Measurements from ENCODE around the gene LRRC17.

The LRRC17 gene

GRCh38 chr7:102912742-102913141, at the start of gene LRRC17:
Gene LRRC17 (plus strand): TSS chr7:102913000. CDS start chr7:102933914, 20,914 bp downstream.
- no peaks in the 10 kb centered on the region for H3K27me3 ChIP-seq (ENCODE audit: control insufficient read depth, low read length)
- H3K27ac ChIP-seq (ENCODE audit: low read depth, low read length) = no peak within 1 kb of the TSS
- no peaks in the 10 kb centered on the region for H4K20me1 ChIP-seq (ENCODE audit: control insufficient read depth, insufficient read depth, low read depth, low read length)
- no peaks in the 10 kb centered on the region for H3F3A ChIP-seq (ENCODE audit: control insufficient read depth, insufficient read depth)
- peaks cover 13% of the 10 kb centered on the region for H3K4me1 ChIP-seq (ENCODE audit: control insufficient read depth, low read length)
- H3K36me3 ChIP-seq (ENCODE audit: control insufficient read depth, low read length) = no peaks in the 10 kb centered on the region
- no peaks in the 10 kb centered on the region for H3K9me2 ChIP-seq (replicated peaks; ENCODE audit: control insufficient read depth, low read length)
- H3K4me2 ChIP-seq (ENCODE audit: low read length) = peak within 1 kb of the TSS; percentile 19
- TF ChIP-seq EZH2phosphoT487 (IDR thresholded peaks at IDR 0.05; ENCODE audit: borderline replicate concordance, low read length) = no peak
- no peak for TF ChIP-seq CTCF (IDR thresholded peaks at IDR 0.05; ENCODE audit: low read depth, low read length, poor library complexity, severe bottlenecking)
- no peak within 1 kb of the TSS for H3K4me3 ChIP-seq (ENCODE audit: low read length)
- H3K9me3 ChIP-seq (ENCODE audit: control insufficient read depth, insufficient read depth, low read length) = peaks cover 9% of the 10 kb centered on the region; the same call in 1 of the 2 replicates
- H3K79me2 ChIP-seq (ENCODE audit: control insufficient read depth, low read length) = no peaks in the 10 kb centered on the region

- TF ChIP-seq CTCF (IDR thresholded peaks at IDR 0.05; ENCODE audit: low read depth, low read length, poor library complexity, severe bottlenecking) = no peak
- TF ChIP-seq EZH2phosphoT487 (IDR thresholded peaks at IDR 0.05; ENCODE audit: borderline replicate concordance, low read length) = no peak
Observed at GRCh38 chr7:102864958-102865357, 47.8 kb upstream of the LRRC17 start.

GRCh38 chr7:102866535-102867215, 46.1 kb upstream of the LRRC17 start:
- Histone ChIP-seq H3F3A (ENCODE audit: control insufficient read depth, insufficient read depth) (peaks cover 3% of the 10 kb centered on the region; the same call in 1 of the 2 replicates), H3K36me3 (ENCODE audit: control insufficient read depth, low read length) (no peaks in the 10 kb centered on the region), H3K9me3 (ENCODE audit: control insufficient read depth, insufficient read depth, low read length) (no peaks in the 10 kb centered on the region), H3K4me3 (ENCODE audit: low read length) (peak overlapping the region; percentile 46), H3K79me2 (ENCODE audit: control insufficient read depth, low read length) (no peaks in the 10 kb centered on the region), H3K4me1 (ENCODE audit: control insufficient read depth, low read length) (peaks cover 16% of the 10 kb centered on the region), H3K4me2 (ENCODE audit: low read length) (peak overlapping the region; percentile 54), H3K27ac (ENCODE audit: low read depth, low read length) (peak overlapping the region; percentile 1), H3K27me3 (ENCODE audit: control insufficient read depth, low read length) (no peaks in the 10 kb centered on the region), H3K9me2 (replicated peaks; ENCODE audit: control insufficient read depth, low read length) (no peaks in the 10 kb centered on the region), H4K20me1 (ENCODE audit: control insufficient read depth, insufficient read depth, low read depth, low read length) (no peaks in the 10 kb centered on the region)
- no peak for TF ChIP-seq EZH2phosphoT487 (IDR thresholded peaks at IDR 0.05; ENCODE audit: borderline replicate concordance, low read length)
- no peak for TF ChIP-seq CTCF (IDR thresholded peaks at IDR 0.05; ENCODE audit: low read depth, low read length, poor library complexity, severe bottlenecking)

More at GRCh38 chr7:102864958-102865357, 47.8 kb upstream of the LRRC17 start:
- peaks cover 3% of the 10 kb centered on the region; the same call in 1 of the 2 replicates for H3F3A ChIP-seq (ENCODE audit: control insufficient read depth, insufficient read depth)
- H4K20me1 ChIP-seq (ENCODE audit: control insufficient read depth, insufficient read depth, low read depth, low read length) = no peaks in the 10 kb centered on the region
- no peak overlapping the region for H3K27ac ChIP-seq (ENCODE audit: low read depth, low read length)
- H3K9me3 ChIP-seq (ENCODE audit: control insufficient read depth, insufficient read depth, low read length) = no peaks in the 10 kb centered on the region
- peaks cover 16% of the 10 kb centered on the region for H3K4me1 ChIP-seq (ENCODE audit: control insufficient read depth, low read length)
- H3K4me2 ChIP-seq (ENCODE audit: low read length) = no peak overlapping the region
- H3K27me3 ChIP-seq (ENCODE audit: control insufficient read depth, low read length) = no peaks in the 10 kb centered on the region
- H3K36me3 ChIP-seq (ENCODE audit: control insufficient read depth, low read length) = no peaks in the 10 kb centered on the region
- H3K79me2 ChIP-seq (ENCODE audit: control insufficient read depth, low read length) = no peaks in the 10 kb centered on the region
- H3K4me3 ChIP-seq (ENCODE audit: low read length) = no peak overlapping the region
- H3K9me2 ChIP-seq (replicated peaks; ENCODE audit: control insufficient read depth, low read length) = no peaks in the 10 kb centered on the region

Measured in DOHH2 (cell line).